Right cardiac atrium (tissue), 5 donors: ENCODE measurements around the gene RAB8A. TPM values are rescaled to one million over a fixed set of nuclear protein-coding genes. Genes with fewer than 3 reads are reported as not detected.

ENCODE experiments used
- ATAC-seq, 2 donors: fragments of 200-7000 bp; cut with Tn5 transposase; one replicate each; pipeline versions ENCODE4 v1.8.0 to v1.9.1; 2020; ENCODE audit warnings: moderate library complexity in 2 of 2, mild to moderate bottlenecking in 1 of 2
- DNase-seq, 3 donors: peaks; one replicate each; pipeline ENCODE4 v3.0.0-alpha.2; 2020
- H3K27ac ChIP-seq: one replicate; pipeline ENCODE4 v1.5.1; 2013; ENCODE audit warnings: mild to moderate bottlenecking, low read length, control low read depth, moderate library complexity
- H3K27me3 ChIP-seq: one replicate; pipeline ENCODE4 v1.6.1; 2013; ENCODE audit not compliant: control insufficient read depth, insufficient read depth
- H3K4me1 ChIP-seq: one replicate; pipeline ENCODE4 v1.6.1; 2013; ENCODE audit warnings: low read length; ENCODE audit not compliant: control insufficient read depth, insufficient read depth
- H3K4me3 ChIP-seq: one replicate; pipeline ENCODE4 v1.5.1; 2013; ENCODE audit warnings: low read length, control low read depth
- H3K9me3 ChIP-seq: one replicate; pipeline ENCODE4 v1.6.1; 2013; ENCODE audit warnings: low read length; ENCODE audit not compliant: control insufficient read depth
- whole genome bisulfite sequencing: extraction: QIAGEN DNeasy Blood & Tissue Kit; methylation state at CpG from one replicate; pipeline ENCODE4 v1.1.7; 2013; 5-methylcytosine and 5-hydroxymethylcytosine counted together
- intact Hi-C, 4 donors: fragments of 100-400 bp; cut with DNase I; formaldehyde crosslinking; loops; one replicate each; pipeline versions ENCODE4 v1.11.0 to v1.14.0; 2022 to 2023
- polyA plus RNA-seq: library from polyadenylated mRNA; stranded (reverse); fragments of 200-250 nt; gene quantifications from one replicate; pipeline ENCODE4 v1.2.3, GENCODE V29; 2013
- total RNA-seq, 4 donors: library from RNA; stranded (reverse); fragmentation: NEBNext Ultra II Directional; extraction: Animal tissue kit (Norgen Biotek cat#: 25700); gene quantifications; one replicate each; pipeline ENCODE4 v1.2.1, GENCODE V29; 2021
- donor health status: healthy with polysubstance abuse.
- donor health status: DM: no; HTN: yes; CAD: no.
- donor health status: DM: no; HTN: no; CAD: no.
- donor health status: DM: no; HTN: yes; CAD: no; lungs with severe emphysema.
- donor health status: DM: yes; HTN: yes; CAD: no.

The RAB8A gene
- total and polyA plus RNA-seq, 5 donors: 12.9 to 30.0 (median 23.4) TPM

- Histone ChIP-seq H3K4me1 (no peaks in the 10 kb centered on the region), H3K27ac (no peak overlapping the region), H3K9me3 (no peaks in the 10 kb centered on the region), H3K27me3 (no peaks in the 10 kb centered on the region), H3K4me3 (no peak overlapping the region)
- intact Hi-C loops: no loop called here
- 96% methylated on average over 3 of the region's 3 CpGs for WGBS
- DNase-seq (no peak), ATAC-seq (no peak)
Observed at GRCh38 chr19:16131648-16132047, 20.0 kb downstream of the RAB8A start.

GRCh38 chr19:16133818-16134217 lies 22.1 kb downstream of the RAB8A start:
- DNase-seq (no peak), ATAC-seq (peak in 1 of 2 donors; percentile 23)
- Histone ChIP-seq H3K4me3 (no peak overlapping the region), H3K9me3 (no peaks in the 10 kb centered on the region), H3K4me1 (no peaks in the 10 kb centered on the region), H3K27ac (no peak overlapping the region), H3K27me3 (no peaks in the 10 kb centered on the region)
- WGBS: 97% methylated on average over 4 of the region's 4 CpGs
- intact Hi-C loops: no loop called here

- Histone ChIP-seq H3K27me3 (no peaks in the 10 kb centered on the region), H3K4me1 (no peaks in the 10 kb centered on the region), H3K9me3 (no peaks in the 10 kb centered on the region), H3K27ac (no peak overlapping the region), H3K4me3 (no peak overlapping the region)
- DNase-seq (no peak), ATAC-seq (no peak)
- intact Hi-C loops: no loop called here
- 78% methylated on average over 7 of the region's 7 CpGs for WGBS
Observed at GRCh38 chr19:16134510-16134909, 22.8 kb downstream of the RAB8A start.

GRCh38 chr19:16135430-16136127 lies 23.9 kb downstream of the RAB8A start:
- H3K4me3 ChIP-seq: no peak overlapping the region
- H3K27me3 ChIP-seq: no peaks in the 10 kb centered on the region
- WGBS: 85% methylated on average over 4 of the region's 4 CpGs
- DNase-seq: no peak
- no peak for ATAC-seq
- H3K9me3 ChIP-seq: no peaks in the 10 kb centered on the region
- intact Hi-C loops: no loop called here
- H3K27ac ChIP-seq: no peak overlapping the region
- H3K4me1 ChIP-seq: no peaks in the 10 kb centered on the region

GRCh38 chr19:16136185-16136999 lies 24.7 kb downstream of the RAB8A start:
- 41% methylated on average over 16 of the region's 16 CpGs for WGBS
- H3K4me1 ChIP-seq: no peaks in the 10 kb centered on the region
- H3K27me3 ChIP-seq: no peaks in the 10 kb centered on the region
- intact Hi-C loops: no loop called here
- no peak overlapping the region for H3K4me3 ChIP-seq
- H3K9me3 ChIP-seq: no peaks in the 10 kb centered on the region
- H3K27ac ChIP-seq: no peak overlapping the region
- no peak for DNase-seq
- no peak for ATAC-seq

- Histone ChIP-seq H3K4me3 (no peak overlapping the region), H3K9me3 (no peaks in the 10 kb centered on the region), H3K27ac (no peak overlapping the region), H3K4me1 (no peaks in the 10 kb centered on the region), H3K27me3 (no peaks in the 10 kb centered on the region)
- ATAC-seq (no peak), DNase-seq (no peak)
- intact Hi-C loops: no loop called here
- 54% methylated on average over 13 of the region's 13 CpGs for WGBS
Observed at GRCh38 chr19:16139752-16140151, 28.1 kb downstream of the RAB8A start.

- DNase-seq: no peak
- Histone ChIP-seq H3K4me3 (no peak overlapping the region), H3K27ac (no peak overlapping the region), H3K27me3 (no peaks in the 10 kb centered on the region), H3K9me3 (no peaks in the 10 kb centered on the region), H3K4me1 (no peaks in the 10 kb centered on the region)
- ATAC-seq: no peak
- 61% methylated on average over 4 of the region's 4 CpGs for WGBS
- intact Hi-C loops: no loop called here
Observed at GRCh38 chr19:16141043-16141442, 29.4 kb downstream of the RAB8A start.

- Histone ChIP-seq H3K27me3 (no peaks in the 10 kb centered on the region), H3K9me3 (no peaks in the 10 kb centered on the region), H3K4me1 (no peaks in the 10 kb centered on the region), H3K4me3 (no peak overlapping the region), H3K27ac (no peak overlapping the region)
- intact Hi-C loops: no loop called here
- 80% methylated on average over 9 of the region's 9 CpGs for WGBS
- ATAC-seq (no peak), DNase-seq (no peak)
Observed at GRCh38 chr19:16142032-16142580, 30.4 kb downstream of the RAB8A start.

GRCh38 chr19:16143399-16144215 lies 31.9 kb downstream of the RAB8A start, which contains the start of gene HSH2D:
HSH2D (plus strand) TSS chr19:16143685; CDS start chr19:16148751, 5,066 bp downstream.
- Histone ChIP-seq H3K4me3 (no peak within 1 kb of the TSS), H3K27ac (no peak within 1 kb of the TSS), H3K4me1 (no peaks in the 10 kb centered on the region), H3K27me3 (no peaks in the 10 kb centered on the region), H3K9me3 (no peaks in the 10 kb centered on the region)
- peak; percentile 24 to 79 (median 70) for DNase-seq
- 40% methylated on average over 13 of the region's 13 CpGs for WGBS
- intact Hi-C loops: no loop called here
- peak; percentile 39 to 51 for ATAC-seq

- WGBS: 74% methylated on average over 1 of the region's 1 CpG
- no peak overlapping the region for H3K4me3 ChIP-seq
- no peaks in the 10 kb centered on the region for H3K4me1 ChIP-seq
- no peak overlapping the region for H3K27ac ChIP-seq
- no peaks in the 10 kb centered on the region for H3K9me3 ChIP-seq
- ATAC-seq (no peak), DNase-seq (no peak)
- intact Hi-C loops: no loop called here
- H3K27me3 ChIP-seq: no peaks in the 10 kb centered on the region
Observed at GRCh38 chr19:16144216-16144581, 32.5 kb downstream of the RAB8A start.
